Sigmoid colon (tissue), 7 donors: Measurements from ENCODE around the gene COLQ. TPM values are rescaled to one million over a fixed set of nuclear protein-coding genes. Genes with fewer than 3 reads are reported as not detected.
A peak's percentile ranks its signal among the peaks of the same experiment; 100 is the strongest.
"Not testable (repeated sequence)": the region's sequence is repeated elsewhere in the genome, so short reads cannot be mapped to it uniquely, and the experiment has no call there.

Source experiments
- DNase-seq: peaks from one replicate; pipeline ENCODE4 v3.0.0-alpha.2; 2019
- H3K27ac ChIP-seq, 4 donors: fragments of 200-600 bp; sonication (generic); one replicate each; pipeline ENCODE4 v1.5.1; 2016 to 2019; ENCODE audit warnings: mild to moderate bottlenecking in 1 of 4
- H3K27me3 ChIP-seq, 3 donors: fragments of 200-600 bp; sonication (generic); one replicate each; pipeline ENCODE4 v1.5.1; 2019; ENCODE audit warnings: mild to moderate bottlenecking in 1 of 3
- H3K36me3 ChIP-seq, 4 donors: fragments of 200-600 bp; sonication (generic); one replicate each; pipeline ENCODE4 v1.5.1; 2016 to 2019
- H3K4me1 ChIP-seq, 4 donors: fragments of 200-600 bp; sonication (generic); one replicate each; pipeline ENCODE4 v1.5.1; 2017 to 2019
- H3K4me3 ChIP-seq, 4 donors: fragments of 200-600 bp; sonication (generic); one replicate each; pipeline ENCODE4 v1.5.1; 2017 to 2019; ENCODE audit warnings: mild to moderate bottlenecking in 2 of 4, moderate library complexity in 1 of 4
- H3K9me3 ChIP-seq, 4 donors: fragments of 200-600 bp in 3 of 4; sonication (generic) in 3 of 4; one replicate each; pipeline versions ENCODE4 v1.5.1 to v1.6.1; 2013 to 2019
- CTCF ChIP-seq, 4 experiments: fragments of 450-650 bp in 3 of 4; fragments of 200-600 bp in 1 of 4; IDR thresholded peaks; one replicate each; pipeline ENCODE4 v1.5.1; 2016 to 2019; ENCODE audit warnings: antibody characterized with exemption in 4 of 4, mild to moderate bottlenecking in 3 of 4, moderate library complexity in 2 of 4
- EP300 ChIP-seq, 4 donors: sonication (generic); formaldehyde crosslinking; IDR thresholded peaks; one replicate each; pipeline ENCODE4 v1.6.1; 2017; ENCODE audit warnings: antibody characterized with exemption in 4 of 4
- POLR2A ChIP-seq, 2 donors: fragments of 450-650 bp; IDR thresholded peaks; one replicate each; pipeline ENCODE4 v1.6.1; 2016; ENCODE audit warnings: antibody characterized with exemption in 2 of 2, mild to moderate bottlenecking in 2 of 2, moderate library complexity in 2 of 2
- POLR2AphosphoS5 ChIP-seq, 4 donors: sonication (generic); formaldehyde crosslinking; IDR thresholded peaks; one replicate each; pipeline ENCODE4 v1.6.1; 2017; ENCODE audit warnings: antibody characterized with exemption in 4 of 4
- WGBS, 2 donors: extraction: QIAGEN DNeasy Blood & Tissue Kit; methylation state at CpG; one replicate each; pipeline ENCODE4 v1.1.7; 2013; 5-methylcytosine and 5-hydroxymethylcytosine counted together
- intact Hi-C: fragments of 100-400 bp; cut with DNase I; formaldehyde crosslinking; loops from one replicate; pipeline ENCODE4 v1.15.1; 2023
- polyA plus RNA-seq, 3 donors: library from polyadenylated mRNA; stranded (reverse); fragments of 200-250 nt; gene quantifications; one replicate each; pipeline ENCODE4 v1.2.3, GENCODE V29; 2013
- total RNA-seq, 4 donors: library from RNA; depleted of rRNA; stranded (reverse); fragments of >200 nt; gene quantifications; one replicate each; pipeline ENCODE4 v1.1.0, GENCODE V29; 2016
- donor health status: healthy with polysubstance abuse.
- donor health status: Bipolar disorder and iron deficiency.
- donor health status: healthy.

Gene COLQ
- total and polyA plus RNA-seq, 7 donors: 0.69 to 5.3 (median 1.9) TPM; not detected in 1

GRCh38 chr3:15427182-15427880 lies 94.2 kb downstream of the COLQ start, which contains the start of the genes EAF1 and METTL6:
Gene EAF1, plus strand, starts transcription at chr3:15427598. Its CDS starts 182 bp downstream, at chr3:15427780.
Gene METTL6, minus strand, starts transcription at chr3:15427544. Its CDS starts 1,033 bp downstream, at chr3:15426511.
- 0% methylated on average over 52 of the region's 52 CpGs for WGBS, 2 donors
- Histone ChIP-seq H3K27me3 (no peaks in the 10 kb centered on the region), H3K9me3 (no peaks in the 10 kb centered on the region), H3K4me1 (peaks cover 0 to 39% (median 35%) of the 10 kb centered on the region in 4 donors), H3K27ac (peak within 1 kb of the TSS; percentile 83 to 84 (median 84)), H3K4me3 (peak within 1 kb of the TSS; percentile 82 to 95 (median 94)), H3K36me3 (peaks cover 0 to 50% (median 5%) of the 10 kb centered on the region in 4 donors)
- TF ChIP-seq EP300 (IDR thresholded peaks at IDR 0.05) (no peak), POLR2A (IDR thresholded peaks at IDR 0.05) (no peak), CTCF (IDR thresholded peaks at IDR 0.05) (peak in 2 of 4 experiments; percentile 30 to 36), POLR2AphosphoS5 (IDR thresholded peaks at IDR 0.05) (peak; percentile 29 to 63 (median 48))
- intact Hi-C loops: loop anchor here (2.0 to 5.0 kb wide), 2 partner anchors 129 to 330 kb away; partner anchors contain the start of gene RBSN
- peak; percentile 86 for DNase-seq

GRCh38 chr3:15426579-15427118 lies 94.9 kb downstream of the COLQ start:
- intact Hi-C loops: loop anchor here (2.0 to 5.0 kb wide), 2 partner anchors 130 to 329 kb away; partner anchors contain the start of gene RBSN
- H3K4me1 ChIP-seq: peaks cover 0 to 39% (median 35%) of the 10 kb centered on the region in 4 donors
- TF ChIP-seq POLR2A (IDR thresholded peaks at IDR 0.05) (no peak), CTCF (IDR thresholded peaks at IDR 0.05) (no peak), POLR2AphosphoS5 (IDR thresholded peaks at IDR 0.05) (no peak), EP300 (IDR thresholded peaks at IDR 0.05) (no peak)
- peak overlapping the region; percentile 83 to 84 (median 84) for H3K27ac ChIP-seq
- H3K9me3 ChIP-seq: no peaks in the 10 kb centered on the region
- no peak for DNase-seq
- peak overlapping the region; percentile 82 to 95 (median 94) for H3K4me3 ChIP-seq
- 48 to 57% methylated on average over 16 of the region's 16 CpGs for WGBS, 2 donors
- H3K36me3 ChIP-seq: peaks cover 0 to 50% (median 6%) of the 10 kb centered on the region in 4 donors
- no peaks in the 10 kb centered on the region for H3K27me3 ChIP-seq

- Histone ChIP-seq H3K27me3 (no peaks in the 10 kb centered on the region), H3K27ac (no peak overlapping the region), H3K4me1 (peaks cover 0 to 11% (median 8%) of the 10 kb centered on the region in 4 donors), H3K9me3 (no peaks in the 10 kb centered on the region), H3K4me3 (no peak overlapping the region), H3K36me3 (peaks cover 0 to 67% (median 7%) of the 10 kb centered on the region in 4 donors)
- 87 to 90% methylated on average over 4 of the region's 4 CpGs for WGBS, 2 donors
- intact Hi-C loops: no loop called here
- DNase-seq: no peak
- TF ChIP-seq POLR2AphosphoS5 (IDR thresholded peaks at IDR 0.05): no peak
- no peak for TF ChIP-seq EP300 (IDR thresholded peaks at IDR 0.05)
- no peak for TF ChIP-seq POLR2A (IDR thresholded peaks at IDR 0.05)
- no peak for TF ChIP-seq CTCF (IDR thresholded peaks at IDR 0.05)
Observed at GRCh38 chr3:15420871-15421270, 100.6 kb downstream of the COLQ start.

- H3K27ac ChIP-seq, H3K4me1 ChIP-seq, DNase-seq, H3K4me3 ChIP-seq, H3K27me3 ChIP-seq, H3K9me3 ChIP-seq, intact Hi-C loops: not testable (repeated sequence)
- H3K36me3 ChIP-seq: peaks cover 0 to 72% (median 20%) of the 10 kb centered on the region in 4 donors
- WGBS, 2 donors: 94 to 95% methylated on average over 7 of the region's 7 CpGs
Observed at GRCh38 chr3:15410966-15411365, 110.5 kb downstream of the COLQ start.

GRCh38 chr3:15409774-15410173 lies 111.7 kb downstream of the COLQ start:
- Histone ChIP-seq H3K9me3 (no peaks in the 10 kb centered on the region), H3K27ac (no peak overlapping the region), H3K4me3 (no peak overlapping the region), H3K36me3 (peaks cover 0 to 60% (median 16%) of the 10 kb centered on the region in 4 donors), H3K4me1 (no peaks in the 10 kb centered on the region), H3K27me3 (no peaks in the 10 kb centered on the region)
- 96% methylated on average over 2 of the region's 2 CpGs for WGBS, 2 donors
- TF ChIP-seq POLR2AphosphoS5 (IDR thresholded peaks at IDR 0.05) (no peak), EP300 (IDR thresholded peaks at IDR 0.05) (no peak), CTCF (IDR thresholded peaks at IDR 0.05) (no peak), POLR2A (IDR thresholded peaks at IDR 0.05) (no peak)
- DNase-seq: no peak
- intact Hi-C loops: loop anchor here (5.0 kb wide), 1 partner anchor 207 kb away; no protein-coding TSS in a partner anchor
